GM12892 (cell line): ENCODE data around the gene BICC1.

Source experiments
- DNase-seq: peaks from one replicate; pipeline ENCODE4 v3.0.0; 2011; ENCODE audit not compliant: insufficient read length
- FAIRE-seq: peaks from 2 replicates; lab custom pipeline; 2011; peaks lifted over from hg19 to GRCh38; lab: Jason Lieb, UNC
- POLR2A ChIP-seq: IDR thresholded peaks from 2 replicates; pipeline ENCODE4 v1.6.1; 2011; ENCODE audit warnings: low read depth, low read length, control low read depth
- POLR2AphosphoS5 ChIP-seq: IDR thresholded peaks from 2 replicates; pipeline ENCODE4 v1.6.1; 2011; ENCODE audit warnings: low read depth, low read length, control low read depth
- TAF1 ChIP-seq: IDR thresholded peaks from 2 replicates; pipeline ENCODE4 v1.6.1; 2011; ENCODE audit warnings: low read depth, mild to moderate bottlenecking, control low read depth, low read length, borderline replicate concordance

BICC1 gene

GRCh38 chr10:58674251-58674650, 161.6 kb downstream of the BICC1 start:
- DNase-seq (no peak), FAIRE-seq (no peak)
- TF ChIP-seq POLR2A (no peak), TAF1 (no peak), POLR2AphosphoS5 (no peak)

DNA sequence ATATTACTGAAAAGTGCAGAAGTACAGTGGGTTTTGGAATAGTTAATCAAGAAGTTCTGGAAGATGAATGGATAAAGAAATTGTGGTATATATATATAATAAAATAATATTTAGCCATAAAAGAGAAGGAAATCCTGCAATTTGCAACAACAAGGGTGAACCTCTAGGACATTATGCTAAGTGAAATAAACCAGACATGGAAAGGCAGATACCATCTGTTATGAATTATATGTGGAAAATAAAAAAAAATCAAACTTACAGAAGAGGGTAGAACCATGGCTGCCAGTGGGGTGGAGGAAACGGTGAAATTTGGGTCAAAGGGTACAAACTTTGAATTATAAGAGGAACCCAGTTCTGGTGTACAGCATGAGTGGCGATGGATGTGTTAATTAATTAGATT, 162.6 kb downstream of the BICC1 start:
- FAIRE-seq (no peak), DNase-seq (no peak)
- TF ChIP-seq POLR2AphosphoS5 (no peak), POLR2A (no peak), TAF1 (no peak)

DNA sequence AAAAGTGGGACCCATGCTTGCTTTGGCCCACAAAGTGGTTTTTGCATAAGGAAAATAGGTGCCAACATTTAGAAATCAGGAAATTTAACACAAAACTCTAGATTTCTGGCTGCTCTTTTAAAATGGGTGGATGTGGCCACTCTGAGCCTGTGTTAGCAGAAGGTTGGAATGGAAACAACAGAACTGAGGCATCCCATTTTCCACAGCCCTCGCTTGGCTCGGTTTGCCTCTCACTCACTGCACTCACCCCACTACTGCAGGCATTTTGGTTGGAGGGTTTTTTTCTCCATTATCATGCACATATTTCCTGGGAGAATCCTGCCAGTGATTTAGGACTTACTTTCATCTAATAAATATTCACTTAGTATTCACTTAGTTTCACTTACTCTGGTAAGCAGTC, 178.9 kb downstream of the BICC1 start:
- DNase-seq: no peak
- FAIRE-seq: no peak
- TF ChIP-seq POLR2AphosphoS5 (no peak), POLR2A (no peak), TAF1 (no peak)

- no peak for TF ChIP-seq POLR2AphosphoS5
- TF ChIP-seq TAF1: no peak
- no peak for TF ChIP-seq POLR2A
- FAIRE-seq (no peak), DNase-seq (no peak)
Observed at GRCh38 chr10:58693919-58694318, 181.2 kb downstream of the BICC1 start.

GRCh38 chr10:58695022-58695421, 182.3 kb downstream of the BICC1 start:
- FAIRE-seq (no peak), DNase-seq (no peak)
- no peak for TF ChIP-seq POLR2AphosphoS5
- TF ChIP-seq POLR2A: no peak

DNA sequence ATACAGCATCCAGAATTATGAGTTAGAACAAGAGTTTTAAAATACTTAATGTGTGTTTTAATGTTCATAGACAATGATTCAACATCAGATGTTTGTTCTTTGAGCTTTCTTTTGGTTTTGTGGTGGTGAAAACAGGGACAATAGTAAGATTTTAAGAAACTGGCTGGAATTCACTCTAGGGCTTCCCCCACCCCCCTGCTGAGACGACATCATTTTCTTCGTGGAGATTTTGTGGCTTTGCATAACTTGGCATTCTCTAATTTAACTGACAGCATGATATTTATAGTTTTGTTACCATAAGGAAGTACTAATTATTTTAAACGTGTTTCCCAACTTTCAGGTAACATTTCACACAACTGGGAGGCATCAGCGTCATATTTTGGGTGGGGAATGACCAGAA, 184.1 kb downstream of the BICC1 start:
- DNase-seq (no peak), FAIRE-seq (no peak)
- TF ChIP-seq TAF1 (no peak), POLR2A (no peak), POLR2AphosphoS5 (no peak)

DNA sequence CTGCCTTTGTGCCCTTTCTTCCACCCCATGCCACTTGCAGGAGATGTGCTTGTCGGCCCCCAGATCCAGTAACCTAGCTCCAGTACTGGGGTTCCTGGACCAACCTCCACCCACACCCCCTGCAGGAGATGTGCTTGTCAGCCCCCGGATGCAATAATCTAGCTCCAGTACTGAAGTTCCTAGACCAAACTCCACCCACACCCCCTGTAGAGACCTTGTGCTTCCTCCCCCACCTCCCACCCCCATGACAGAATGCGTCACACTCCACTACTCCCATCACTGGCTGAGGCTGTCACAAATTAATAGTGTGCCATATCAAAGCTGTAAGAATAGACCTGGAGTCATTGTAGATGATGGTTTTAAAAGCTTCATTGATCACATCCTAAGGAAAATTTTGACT, 185.0 kb downstream of the BICC1 start:
- FAIRE-seq (no peak), DNase-seq (no peak)
- no peak for TF ChIP-seq POLR2A
- no peak for TF ChIP-seq POLR2AphosphoS5
- TF ChIP-seq TAF1: no peak

DNA sequence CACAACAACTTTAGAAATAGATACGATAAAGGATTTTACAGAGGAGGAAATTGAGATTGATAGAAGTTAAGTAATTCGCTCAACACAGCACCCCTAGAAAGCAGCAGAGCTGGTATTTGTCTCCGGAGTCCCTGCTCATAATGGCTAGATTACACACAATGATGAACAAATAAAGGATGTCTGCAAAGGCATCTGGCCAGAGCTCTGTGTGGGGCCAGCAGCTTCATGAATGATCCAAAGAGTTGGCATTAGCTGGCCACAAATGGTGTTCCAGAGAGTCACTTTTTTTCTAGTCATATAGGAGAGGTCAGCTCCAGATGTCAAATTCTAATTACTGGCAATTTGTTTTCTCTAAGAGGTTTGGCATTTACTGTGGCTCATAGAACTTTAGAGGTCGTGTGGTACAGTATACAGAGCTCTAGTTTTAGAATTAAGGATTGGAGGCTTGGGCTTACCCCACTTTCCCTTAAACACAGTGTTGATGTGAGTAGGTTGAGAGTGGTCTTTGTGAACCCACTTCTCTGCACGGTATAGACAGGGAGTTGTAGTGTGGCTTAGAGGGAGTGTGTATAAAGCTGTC, 186.2 kb downstream of the BICC1 start:
- no peak for TF ChIP-seq TAF1
- no peak for TF ChIP-seq POLR2AphosphoS5
- no peak for TF ChIP-seq POLR2A
- DNase-seq (no peak), FAIRE-seq (no peak)

- no peak for DNase-seq
- TF ChIP-seq TAF1: no peak
- no peak for FAIRE-seq
Observed at GRCh38 chr10:58700591-58700990, 187.9 kb downstream of the BICC1 start.

- DNase-seq (no peak), FAIRE-seq (no peak)
- TF ChIP-seq POLR2A: no peak
- TF ChIP-seq POLR2AphosphoS5: no peak
- no peak for TF ChIP-seq TAF1
Observed at GRCh38 chr10:58701405-58702135, 188.9 kb downstream of the BICC1 start.

DNA sequence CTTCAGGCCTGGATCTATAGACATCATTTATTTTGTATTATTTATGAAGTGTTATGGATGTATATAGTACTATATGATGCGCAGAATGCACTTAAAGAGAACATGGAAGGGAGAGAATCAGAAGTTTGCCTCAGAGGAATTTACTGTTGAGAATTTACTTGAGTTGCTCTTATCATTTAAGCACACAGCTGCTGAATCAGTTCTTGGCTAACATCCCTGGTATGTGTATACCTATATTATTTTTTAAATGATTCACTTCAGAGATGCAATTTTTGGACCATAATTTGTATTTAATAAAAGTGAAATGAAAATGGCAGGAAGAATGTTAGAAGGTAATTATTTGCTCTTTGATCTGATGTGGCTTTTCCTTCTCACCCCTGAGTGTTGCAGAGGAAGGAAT, 191.6 kb downstream of the BICC1 start:
- no peak for TF ChIP-seq POLR2AphosphoS5
- TF ChIP-seq POLR2A: no peak
- TF ChIP-seq TAF1: no peak
- FAIRE-seq: no peak
- DNase-seq: no peak

DNA sequence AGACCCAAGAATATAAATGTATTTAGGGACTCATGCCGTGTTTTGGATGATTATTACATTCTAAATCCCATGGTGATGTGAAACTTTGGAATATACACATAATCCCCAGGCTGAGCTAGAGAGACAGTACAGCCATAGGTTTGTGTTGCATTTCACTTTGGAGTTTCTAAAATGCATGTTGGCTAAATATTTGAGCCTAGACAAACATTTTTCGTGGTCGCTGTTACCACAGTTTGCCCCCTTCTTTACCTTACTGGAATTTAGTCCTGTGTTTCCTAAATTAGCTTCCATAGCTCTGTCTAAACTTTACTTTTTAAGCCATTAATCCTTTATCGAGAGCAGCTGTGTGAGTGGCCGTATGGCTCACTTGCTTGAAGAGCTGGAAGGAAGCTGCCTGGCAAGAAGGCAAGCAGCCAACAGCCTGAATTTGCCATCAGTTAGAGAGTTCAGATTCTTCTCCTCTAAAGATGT, 192.0 kb downstream of the BICC1 start:
- FAIRE-seq (no peak), DNase-seq (no peak)
- TF ChIP-seq POLR2AphosphoS5 (no peak), POLR2A (no peak), TAF1 (no peak)

DNA sequence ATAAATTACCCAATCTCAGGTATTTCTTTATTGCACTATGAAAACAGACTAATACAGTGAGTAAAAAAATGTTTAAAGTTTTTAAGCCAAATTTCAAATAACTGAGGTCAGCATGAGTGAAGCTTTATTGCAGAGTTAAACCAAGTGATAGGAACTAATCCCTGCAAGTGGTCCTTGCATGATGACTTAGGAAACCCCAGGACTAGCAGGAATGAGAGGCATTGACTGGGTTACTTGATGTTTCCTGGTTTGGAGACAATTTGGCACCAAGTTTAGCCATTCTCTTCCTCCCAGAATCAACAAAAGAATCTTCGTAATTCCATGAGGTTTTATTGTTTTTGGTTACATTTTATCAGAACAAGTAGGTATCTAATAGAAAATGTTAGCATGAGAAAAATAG, 194.2 kb downstream of the BICC1 start:
- TF ChIP-seq TAF1: no peak
- TF ChIP-seq POLR2AphosphoS5: no peak
- no peak for TF ChIP-seq POLR2A
- FAIRE-seq (no peak), DNase-seq (no peak)
